ENCODE results near the gene VWA8. TPM values are rescaled to one million over a fixed set of nuclear protein-coding genes. Genes with fewer than 3 reads are reported as not detected.

VWA8 gene
- total RNA-seq, 1 experiment from 2014 or later, result 22.6 TPM

GRCh38 chr13:41978007-41978406, 17.1 kb upstream of the VWA8 start (continued):
- TF ChIP-seq, protein P1, sequence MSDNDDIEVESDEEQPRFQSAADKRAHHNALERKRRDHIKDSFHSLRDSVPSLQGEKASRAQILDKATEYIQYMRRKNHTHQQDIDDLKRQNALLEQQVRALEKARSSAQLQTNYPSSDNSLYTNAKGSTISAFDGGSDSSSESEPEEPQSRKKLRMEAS (IDR thresholded peaks at IDR 0.05), result no peak
- TF ChIP-seq SRF (IDR thresholded peaks at IDR 0.05; ENCODE audit: low read depth), result no peak
- no peak for TF ChIP-seq EGR1 (IDR thresholded peaks at IDR 0.05; ENCODE audit: low read depth)
- TF ChIP-seq JUND (IDR thresholded peaks at IDR 0.05), result no peak
- TF ChIP-seq TCF7L2 (IDR thresholded peaks at IDR 0.05; ENCODE audit: borderline replicate concordance, extremely low read depth, insufficient read depth, insufficient read length), result no peak
- TF ChIP-seq, protein P2, sequence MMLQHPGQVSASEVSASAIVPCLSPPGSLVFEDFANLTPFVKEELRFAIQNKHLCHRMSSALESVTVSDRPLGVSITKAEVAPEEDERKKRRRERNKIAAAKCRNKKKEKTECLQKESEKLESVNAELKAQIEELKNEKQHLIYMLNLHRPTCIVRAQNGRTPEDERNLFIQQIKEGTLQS (IDR thresholded peaks at IDR 0.05), result no peak

DNA sequence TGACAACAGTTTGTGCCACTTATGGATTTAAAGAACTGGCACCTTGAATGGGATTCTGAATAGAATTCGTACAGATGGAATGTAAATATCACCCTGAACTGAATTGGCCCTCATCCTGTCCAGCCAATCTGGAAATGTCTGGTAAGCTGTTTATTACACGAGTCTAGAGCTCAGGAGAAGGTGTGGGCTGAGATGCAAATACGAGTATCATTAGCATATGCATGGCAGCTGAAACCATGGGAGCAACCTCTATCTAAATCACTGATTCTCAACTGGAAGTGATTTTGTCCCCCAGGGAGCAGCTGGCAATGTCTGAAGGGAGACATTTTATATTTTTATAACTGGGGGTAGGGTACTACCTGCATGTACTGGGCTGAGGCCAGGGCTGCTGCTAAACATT, 15.6 kb upstream of the VWA8 start:
- ATAC-seq (no peak), DNase-seq (ENCODE audit: low read depth, low spot score) (no peak)
- Histone ChIP-seq H3K79me2 (ENCODE audit: insufficient read depth, low read length) (no peaks in the 10 kb centered on the region), H3K9ac (ENCODE audit: low read length) (no peak overlapping the region), H3K4me2 (ENCODE audit: low read length) (no peak overlapping the region), H3K4me1 (ENCODE audit: control insufficient read depth in 1 of 2, insufficient read depth in 2 of 2, low read length in 2 of 2) (peaks cover 0 to 9% of the 10 kb centered on the region in 2 experiments; a peak in 1 of 4 replicates), H3K27ac (ENCODE audit: low read depth, low read length) (no peak overlapping the region), H3K4me3 (replicated peaks in 1 of 2; ENCODE audit: low read depth in 1 of 2, low read length in 2 of 2) (no peak overlapping the region), H2AFZ (ENCODE audit: low read depth, low read length, poor library complexity, severe bottlenecking) (no peak overlapping the region), H3K36me3 (ENCODE audit: control insufficient read depth in 1 of 2, insufficient read depth in 2 of 2, low read length in 2 of 2) (no peaks in the 10 kb centered on the region), H3K27me3 (ENCODE audit: insufficient read depth, low read length) (no peaks in the 10 kb centered on the region), H4K20me1 (ENCODE audit: insufficient read depth) (no peaks in the 10 kb centered on the region), H3K9me2 (ENCODE audit: insufficient read depth) (no peaks in the 10 kb centered on the region), H3K9me3 (ENCODE audit: control insufficient read depth in 1 of 2, insufficient read depth in 1 of 2, low read depth in 1 of 2, low read length in 2 of 2) (no peaks in the 10 kb centered on the region)
- ChIA-PET CTCF (no interaction called here), RAD21 (ENCODE audit: low non-redundant PET in 1 of 2, low total read pairs in 2 of 2, uncharacterized antibody in 2 of 2, unreplicated experiment in 2 of 2) (no interaction called here), POLR2A (no interaction called here)
- no peak for TF ChIP-seq RAD21 (IDR thresholded peaks at IDR 0.05; ENCODE audit: low read depth)
- no peak for TF ChIP-seq EGR1 (IDR thresholded peaks at IDR 0.05; ENCODE audit: low read depth)
- no peak for TF ChIP-seq SP1 (IDR thresholded peaks at IDR 0.05; ENCODE audit: low read depth)
- no peak for TF ChIP-seq JUND (IDR thresholded peaks at IDR 0.05)
- TF ChIP-seq CTCF (IDR thresholded peaks at IDR 0.05 in 2 of 3, conservative IDR thresholded peaks at IDR 0.05 in 1 of 3; ENCODE audit: borderline replicate concordance in 1 of 3, insufficient read depth in 1 of 3, low read depth in 2 of 3, low read length in 2 of 3), result no peak
- TF ChIP-seq CBX3 (IDR thresholded peaks at IDR 0.05; ENCODE audit: low read depth), result no peak
- BruUV-seq (replicated peaks), result no TSS peak
- intact Hi-C loops (cut with micrococcal nuclease), result no loop called here

All from HCT116 (cell line).